Measurements from ENCODE around the gene MYO1E.
A peak's percentile ranks its signal among the peaks of the same experiment; 100 is the strongest.
"Not testable (repeated sequence)": the region's sequence is repeated elsewhere in the genome, so short reads cannot be mapped to it uniquely, and the experiment has no call there.

MYO1E gene

DNA sequence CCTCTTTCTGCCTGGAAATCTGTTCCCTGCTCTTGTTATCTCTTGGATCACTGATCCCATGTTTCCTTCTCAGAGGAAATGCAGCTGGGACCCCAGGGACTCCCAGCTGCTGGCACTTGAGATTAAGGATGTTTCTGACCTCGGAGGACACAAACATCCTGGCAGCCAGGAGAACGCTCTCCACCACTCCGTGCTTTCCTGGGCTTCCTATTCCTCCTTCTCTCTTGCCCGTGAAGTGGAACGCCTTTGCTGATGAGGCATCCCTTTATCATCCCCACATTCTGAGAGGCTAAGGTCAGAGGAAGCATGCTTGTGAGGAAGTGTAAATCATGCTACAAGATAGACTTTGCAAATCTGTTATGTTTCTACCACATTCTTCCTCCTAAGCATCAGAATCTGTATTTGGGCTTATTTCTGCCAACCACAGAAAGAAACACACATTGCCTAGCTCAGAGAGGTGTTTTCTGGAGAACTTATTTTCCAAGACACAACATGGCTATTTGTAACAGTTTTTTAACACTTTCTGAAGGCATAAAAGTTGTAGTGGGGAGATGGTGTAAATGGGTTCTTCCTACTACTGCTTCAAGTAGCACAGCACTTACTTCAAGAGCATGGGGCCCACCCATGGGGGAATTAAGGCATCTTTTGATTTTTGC lies 191.6 kb downstream of the MYO1E start:
- no peak for DNase-seq

DNA sequence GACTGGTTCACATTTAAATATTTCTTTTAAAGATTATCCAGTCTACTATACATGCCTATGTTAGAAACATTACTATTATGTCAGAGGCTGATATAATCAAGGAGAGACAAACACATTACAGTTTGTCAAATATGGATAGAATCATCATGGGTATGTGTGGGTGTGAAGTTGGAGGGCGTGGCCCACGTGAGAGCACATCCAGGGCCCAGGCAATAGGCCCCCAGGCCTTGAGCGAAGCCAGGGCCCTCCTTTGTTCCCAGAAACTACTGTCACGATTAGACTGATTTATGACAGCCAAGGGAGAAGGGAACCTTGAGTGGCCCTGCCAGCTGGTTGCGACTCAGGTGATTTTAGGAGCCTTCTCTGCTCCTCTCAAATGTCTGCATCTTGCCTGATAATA lies 193.0 kb downstream of the MYO1E start:
- DNase-seq = no peak

DNA sequence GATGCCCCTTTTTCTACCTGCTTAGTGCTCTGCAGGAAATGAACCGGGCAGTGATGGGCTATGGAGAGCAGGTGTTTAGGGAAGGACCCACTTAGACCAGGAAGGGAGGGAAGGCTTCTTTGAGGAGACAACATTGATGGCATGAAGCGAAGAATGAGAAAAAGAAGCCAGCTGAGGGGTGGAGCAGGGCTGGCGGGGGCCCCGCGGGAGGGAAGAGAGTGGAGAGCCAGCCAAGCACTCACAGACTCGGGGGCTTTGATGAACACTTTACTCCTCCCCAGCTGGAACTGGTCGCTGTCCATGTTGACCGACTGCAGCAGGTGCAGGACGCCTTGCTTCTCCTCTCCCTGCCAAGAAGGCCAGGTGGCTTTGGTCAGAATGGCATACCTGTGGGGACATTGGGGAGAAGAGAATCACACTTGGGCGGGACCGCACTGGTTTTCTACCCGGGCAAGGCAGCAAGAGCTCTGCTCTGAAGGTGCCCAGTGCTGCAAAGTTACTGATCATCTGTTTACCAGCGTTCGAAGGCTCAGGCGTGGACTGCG lies 194.4 kb downstream of the MYO1E start:
- no peak for DNase-seq

DNA sequence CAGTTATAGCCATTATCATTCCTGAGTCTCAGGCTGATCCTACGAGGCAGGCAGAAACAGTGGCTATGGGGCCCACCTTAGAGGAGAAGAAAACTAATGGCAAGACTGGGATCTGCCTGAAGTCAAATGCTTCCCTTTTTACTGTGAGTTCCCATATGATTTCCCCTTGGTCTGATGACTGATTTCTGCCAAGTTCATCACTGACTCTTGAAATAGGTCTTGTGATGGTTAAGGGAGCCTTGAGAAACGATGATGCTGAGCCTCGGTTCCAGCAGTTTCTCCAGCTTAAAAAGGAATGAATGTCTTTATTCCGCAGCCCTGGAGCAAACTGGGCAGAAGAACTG lies 195.4 kb downstream of the MYO1E start:
- DNase-seq = no peak

DNA sequence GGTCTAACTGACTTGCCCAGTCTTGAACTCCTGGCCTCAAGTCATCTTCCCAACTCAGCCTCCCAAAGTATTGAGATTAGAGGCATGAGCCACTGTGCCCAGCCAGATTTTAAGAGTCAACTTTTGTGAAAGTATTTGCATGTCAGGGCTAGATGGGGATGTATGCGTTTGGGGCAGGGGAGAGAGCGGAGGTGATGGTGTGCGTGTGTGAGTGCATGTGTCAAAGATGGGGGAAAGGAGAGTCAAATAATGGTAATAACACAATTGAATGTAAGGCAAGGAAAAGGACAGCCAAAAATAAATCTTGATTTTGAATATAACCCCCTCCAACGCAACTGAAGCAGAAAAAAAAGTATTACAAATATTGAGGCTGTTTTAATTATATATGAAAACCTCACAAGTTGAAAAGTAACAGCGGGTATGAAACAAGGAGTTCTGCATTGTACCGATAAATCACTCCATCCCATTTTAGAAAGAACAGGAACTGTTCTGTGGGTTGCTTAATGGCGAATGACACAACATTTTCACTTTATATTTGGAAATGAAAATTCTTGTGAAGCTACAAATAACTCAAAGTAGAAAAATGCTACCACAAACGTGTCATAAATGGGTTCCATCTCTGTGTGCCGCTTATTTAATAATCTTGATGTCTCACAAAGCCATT lies 195.9 kb downstream of the MYO1E start:
- no peak for DNase-seq

DNA sequence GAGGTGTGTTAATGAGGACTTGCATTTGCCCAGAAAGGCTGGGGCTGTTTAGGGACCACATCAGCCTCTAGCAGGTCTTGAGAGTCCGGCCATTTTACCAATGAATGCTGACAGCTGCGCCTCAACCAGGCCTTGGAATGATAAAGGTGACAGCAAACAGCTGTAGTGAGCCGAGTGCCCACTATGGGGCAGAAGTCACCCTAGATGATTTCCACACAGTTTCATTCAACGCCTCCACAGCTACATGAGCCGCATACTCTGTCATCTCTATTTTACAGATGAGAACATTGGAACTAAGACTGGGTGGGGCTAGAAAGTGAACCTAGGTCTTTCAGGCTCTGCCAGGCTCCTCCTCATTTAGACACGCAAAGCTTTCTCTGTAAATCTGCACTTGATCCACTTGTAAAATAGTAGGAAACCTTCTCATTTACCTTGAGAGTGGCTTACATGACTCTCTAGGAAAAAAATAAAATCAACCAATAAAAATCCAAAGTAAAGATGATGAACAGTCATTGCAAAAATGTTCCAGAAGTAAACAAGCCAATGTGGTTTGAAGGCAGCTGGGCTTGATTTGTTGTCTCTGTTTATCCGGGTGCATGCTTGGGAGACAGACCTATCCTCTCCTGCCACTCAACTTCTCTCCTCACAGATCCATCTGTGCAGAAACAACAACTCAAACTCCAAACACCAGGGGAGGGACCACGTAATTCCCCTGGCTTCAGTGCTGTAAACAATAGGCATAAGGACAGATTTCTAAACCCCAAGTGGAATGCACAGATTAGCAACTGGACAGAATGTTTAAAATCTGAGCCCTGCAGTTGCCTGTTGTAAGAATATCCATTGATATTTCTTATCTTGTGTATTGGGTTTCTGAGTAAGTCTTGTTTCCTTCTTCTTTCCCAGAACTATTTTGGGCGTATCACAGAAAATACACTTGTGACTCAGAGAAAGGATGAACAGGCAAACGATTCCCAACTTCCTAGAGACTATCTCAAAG lies 197.5 kb downstream of the MYO1E start:
- DNase-seq = no peak

DNA sequence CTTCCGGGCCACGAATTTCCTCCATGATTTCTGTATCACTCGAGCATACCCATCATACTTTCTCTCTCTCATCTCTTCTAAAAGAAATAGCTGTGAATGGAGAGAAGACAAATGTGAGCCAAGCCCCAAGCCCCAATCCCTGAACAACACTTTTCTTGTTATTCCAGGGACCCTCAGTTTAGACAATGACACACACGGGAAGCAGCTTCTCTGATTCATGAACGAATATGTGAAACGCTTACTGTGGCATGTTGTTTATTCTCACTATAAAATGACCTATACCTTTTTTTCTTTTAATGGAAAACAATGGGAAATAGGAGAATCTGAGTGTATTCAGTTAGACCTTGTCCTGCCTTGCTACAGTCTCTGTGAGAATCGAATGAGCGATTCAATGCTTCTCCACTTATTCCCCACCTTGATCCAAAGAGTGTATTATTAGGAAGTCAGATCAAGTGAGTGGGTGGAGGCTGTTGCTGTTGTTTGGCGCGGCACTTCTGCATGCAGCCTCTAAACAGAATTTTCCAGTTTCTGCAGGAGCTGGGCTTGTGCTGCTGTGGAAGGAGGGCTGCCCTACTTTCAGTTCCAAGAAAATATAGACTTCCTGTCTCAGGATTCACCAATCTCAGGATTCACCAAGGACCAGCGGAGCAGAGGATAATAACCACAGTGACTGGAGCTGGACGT lies 198.4 kb downstream of the MYO1E start:
- no peak for DNase-seq

DNA sequence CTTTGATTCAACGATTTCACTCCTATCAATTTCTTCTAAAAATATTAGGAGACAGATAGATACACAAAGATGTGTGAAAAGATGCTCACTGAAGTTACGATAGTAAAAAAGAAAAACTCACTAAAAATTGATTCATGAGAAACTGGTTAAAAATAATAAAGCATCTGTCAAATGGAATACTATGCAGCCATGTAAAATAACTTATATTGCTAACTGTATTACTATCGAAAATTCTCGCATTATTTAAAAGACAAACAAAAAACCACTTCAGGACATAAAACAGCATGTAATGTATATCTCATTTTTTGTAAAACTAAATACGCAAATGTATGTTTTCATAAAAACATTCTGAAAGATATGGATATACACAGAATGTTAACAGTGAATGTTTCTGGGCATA lies 199.5 kb downstream of the MYO1E start:
- DNase-seq = no peak

DNA sequence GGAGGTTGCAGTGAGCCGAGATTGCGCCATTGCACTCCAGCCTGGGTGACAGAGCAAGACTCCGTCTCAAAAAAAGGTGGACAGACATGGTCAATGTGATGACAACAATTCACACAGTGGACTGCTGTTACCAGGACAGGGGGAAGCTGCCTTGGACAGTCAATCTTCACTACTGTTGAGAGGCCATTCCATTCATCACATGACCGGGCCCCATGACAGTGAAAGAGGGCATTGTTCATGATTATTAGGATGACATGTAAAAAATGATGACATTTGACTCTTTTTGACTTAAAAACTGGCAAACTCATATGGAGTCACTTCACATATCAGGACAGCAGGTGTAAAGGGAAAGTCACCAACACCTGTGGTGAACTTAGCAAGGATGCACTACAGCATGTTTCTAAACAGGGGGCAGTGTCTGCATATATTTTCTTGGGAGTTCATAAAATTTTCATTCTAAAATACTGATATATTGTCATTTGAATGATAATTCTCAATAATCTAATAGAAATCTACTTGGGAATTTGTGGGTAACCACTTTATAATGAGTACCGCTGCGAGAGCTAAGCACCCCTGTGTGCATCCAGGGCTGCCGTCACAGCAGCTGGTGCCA lies 200.3 kb downstream of the MYO1E start:
- no peak for DNase-seq

DNA sequence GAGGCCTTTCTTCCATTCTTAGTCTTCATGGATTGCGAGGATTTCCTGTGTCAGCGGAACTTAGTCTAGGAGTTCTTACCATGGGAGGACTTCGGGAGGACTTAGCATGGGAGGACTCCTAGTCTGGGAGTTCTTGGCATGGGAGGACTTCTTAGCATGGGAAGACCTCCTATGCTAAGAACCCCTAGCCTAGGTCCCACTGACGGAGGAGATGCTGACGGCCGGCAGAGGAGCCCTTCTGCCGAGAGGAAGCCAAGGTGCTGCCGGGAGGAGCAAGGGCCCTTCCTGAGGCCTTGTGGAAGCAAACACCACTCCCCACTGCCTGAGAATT lies 201.6 kb downstream of the MYO1E start:
- DNase-seq = no peak

DNA sequence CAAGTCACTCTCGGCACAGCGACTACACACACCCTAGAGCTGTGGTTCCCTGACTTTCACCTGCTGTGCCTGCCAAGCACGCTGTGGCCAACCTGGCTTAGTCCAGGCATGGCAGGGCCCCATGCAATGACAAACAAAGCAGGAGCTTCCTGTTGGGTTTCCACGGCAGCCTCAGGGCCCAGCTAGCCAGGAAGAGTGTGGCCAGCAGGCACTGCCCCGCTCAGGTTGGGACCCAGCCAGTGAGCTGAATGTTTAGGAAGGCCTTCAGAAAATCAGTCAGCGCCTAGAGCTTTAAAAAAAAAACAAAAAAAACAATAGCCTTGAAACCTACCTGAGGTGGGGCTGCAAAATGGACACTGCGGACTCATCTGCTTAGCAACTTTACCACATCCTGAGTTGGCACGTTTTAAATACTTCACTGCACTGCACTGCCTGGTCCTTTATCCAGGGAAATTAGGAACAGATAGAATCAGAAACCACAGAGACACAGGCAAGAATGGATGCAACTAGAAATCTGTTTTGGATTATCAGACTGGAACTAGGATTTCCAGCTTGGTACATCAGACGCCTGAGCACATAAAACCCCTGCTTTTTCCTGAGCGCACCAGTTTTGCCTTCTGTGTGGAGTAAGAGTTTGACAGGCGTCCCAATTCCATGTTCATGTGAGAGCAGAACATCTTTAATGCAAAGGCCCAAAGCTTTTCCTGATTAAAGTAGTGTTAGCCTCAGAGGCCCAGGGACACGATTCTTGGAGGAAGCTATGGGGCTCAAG lies 202.2 kb downstream of the MYO1E start:
- peak; percentile 37 for DNase-seq

DNA sequence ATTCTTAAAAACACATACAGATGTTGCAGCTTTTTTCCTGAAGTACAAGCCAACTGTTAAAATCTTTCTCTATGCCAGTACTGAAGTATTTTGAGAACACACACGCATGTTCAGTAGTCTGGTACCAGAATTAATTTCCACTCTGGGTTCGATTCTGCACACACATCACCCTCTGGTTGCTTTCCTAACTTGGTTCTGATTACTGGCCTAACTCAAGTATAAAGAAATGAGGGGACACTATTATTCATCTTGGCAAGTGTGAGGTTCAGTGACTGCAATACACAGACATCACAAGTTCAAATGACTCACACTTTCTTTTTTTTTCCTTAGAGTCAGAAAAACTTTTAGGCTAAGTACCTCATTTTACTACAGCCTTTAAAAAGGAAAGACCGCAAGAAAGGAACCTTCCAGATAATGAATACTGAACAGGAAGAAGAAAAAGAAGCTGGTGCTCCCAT lies 203.4 kb downstream of the MYO1E start:
- DNase-seq = no peak

DNA sequence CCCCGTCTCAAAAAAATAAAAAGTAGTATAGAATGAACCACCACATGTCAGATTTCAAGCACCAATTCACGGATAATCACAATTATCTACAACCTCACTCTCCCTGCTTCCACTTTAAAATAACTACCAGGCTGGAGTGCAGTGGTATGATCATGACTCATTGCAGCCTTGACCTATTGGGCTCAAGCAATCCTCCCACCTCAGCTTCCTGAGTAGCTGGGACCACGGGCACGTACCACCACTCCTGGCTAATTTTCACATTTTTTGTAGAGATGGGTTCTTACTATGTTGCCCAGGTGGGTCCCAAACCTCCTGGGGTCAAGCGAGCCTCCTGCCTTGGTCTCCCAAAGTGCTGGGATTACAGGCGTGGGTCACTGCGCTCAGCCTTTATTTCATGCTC lies 204.1 kb downstream of the MYO1E start:
- DNase-seq = no peak

DNA sequence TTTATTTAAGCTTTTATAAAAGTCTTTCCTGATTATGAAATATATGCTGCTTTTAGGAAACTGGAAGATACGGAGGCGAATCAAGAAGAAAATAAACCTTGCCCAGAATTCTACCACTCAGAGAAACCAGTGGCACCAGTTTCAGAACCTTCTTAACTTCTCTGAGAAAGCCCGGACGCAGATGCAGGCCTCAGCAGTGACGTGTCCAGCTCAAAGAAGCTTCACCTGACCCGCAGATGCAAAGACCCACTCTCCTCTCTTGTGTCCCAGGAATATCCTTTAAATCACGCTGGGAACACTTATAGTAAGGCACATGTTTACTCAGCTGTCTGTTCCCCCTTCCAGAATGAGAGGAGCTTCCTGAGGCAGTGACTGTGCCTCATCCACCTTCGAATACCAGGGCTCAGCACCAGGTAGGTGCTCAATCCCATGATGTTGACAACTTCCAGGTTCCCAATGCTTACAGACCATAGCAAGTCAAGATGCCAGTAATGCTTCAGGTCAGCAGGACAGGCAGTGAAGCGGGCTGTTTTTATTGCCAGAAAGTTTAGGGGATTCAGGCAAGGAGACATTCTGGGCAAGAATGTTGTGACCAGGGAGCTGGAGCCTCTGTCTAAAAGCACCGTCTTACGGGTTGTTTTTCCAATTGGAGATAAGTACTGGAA lies 205.9 kb downstream of the MYO1E start:
- no peak for DNase-seq

DNA sequence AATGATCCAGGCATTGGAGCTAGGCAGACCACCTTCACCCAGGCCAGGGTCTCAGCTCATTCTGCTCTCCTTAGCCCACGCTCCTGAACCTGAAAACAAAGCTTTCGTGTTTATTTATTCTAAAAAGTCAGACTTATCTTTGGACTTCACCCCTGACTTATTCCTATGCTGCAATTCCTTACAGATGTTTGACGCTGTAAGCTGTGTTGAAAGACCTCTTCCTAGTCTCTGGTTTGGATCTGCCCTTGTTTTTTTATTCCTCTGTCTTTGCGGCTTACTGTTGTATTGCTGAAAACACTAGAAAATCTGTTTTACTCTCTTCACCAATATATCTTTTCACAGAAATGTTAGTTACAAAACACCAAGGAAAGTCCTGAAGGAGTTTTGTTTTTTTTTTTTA lies 206.5 kb downstream of the MYO1E start:
- DNase-seq = no peak

DNA sequence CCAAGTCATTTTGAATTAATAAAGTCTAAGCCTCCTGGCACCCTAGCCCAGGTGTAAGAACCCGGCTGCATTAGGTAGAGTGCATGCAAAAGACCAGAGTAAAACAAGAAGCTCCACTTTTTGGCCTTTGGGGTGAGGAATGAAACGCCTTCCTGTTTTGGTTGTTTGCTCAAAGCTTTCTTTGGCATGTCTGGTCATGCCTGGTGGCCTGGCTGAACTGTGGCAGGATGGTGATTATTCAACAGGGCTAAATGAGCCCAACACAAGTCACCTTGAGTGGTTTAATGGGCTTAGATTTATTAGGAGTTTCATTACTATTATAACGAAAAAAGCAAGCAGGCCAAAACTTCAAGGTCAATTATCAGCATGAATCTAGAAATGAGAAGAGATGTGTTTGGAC lies 206.9 kb downstream of the MYO1E start:
- no peak for DNase-seq

DNA sequence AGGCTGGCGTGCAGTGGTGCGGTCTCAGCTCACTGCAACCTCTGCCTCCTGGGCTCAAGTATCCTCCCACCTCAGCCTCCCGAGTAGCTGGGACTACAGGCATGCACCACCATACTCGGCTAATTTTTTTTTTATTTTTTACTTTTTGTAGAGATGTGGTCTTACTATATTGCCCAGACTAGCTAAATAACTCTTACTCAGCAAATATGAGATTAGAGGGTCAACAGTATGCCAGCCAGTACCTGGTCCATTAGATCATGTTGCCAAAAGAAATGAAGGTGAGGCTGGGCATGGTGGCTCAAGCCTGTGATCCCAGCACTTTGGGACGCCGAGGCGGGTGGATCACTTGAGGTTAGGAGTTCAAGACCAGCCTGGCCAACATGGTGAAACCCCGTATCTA lies 210.6 kb downstream of the MYO1E start:
- not testable (repeated sequence) for DNase-seq

DNA sequence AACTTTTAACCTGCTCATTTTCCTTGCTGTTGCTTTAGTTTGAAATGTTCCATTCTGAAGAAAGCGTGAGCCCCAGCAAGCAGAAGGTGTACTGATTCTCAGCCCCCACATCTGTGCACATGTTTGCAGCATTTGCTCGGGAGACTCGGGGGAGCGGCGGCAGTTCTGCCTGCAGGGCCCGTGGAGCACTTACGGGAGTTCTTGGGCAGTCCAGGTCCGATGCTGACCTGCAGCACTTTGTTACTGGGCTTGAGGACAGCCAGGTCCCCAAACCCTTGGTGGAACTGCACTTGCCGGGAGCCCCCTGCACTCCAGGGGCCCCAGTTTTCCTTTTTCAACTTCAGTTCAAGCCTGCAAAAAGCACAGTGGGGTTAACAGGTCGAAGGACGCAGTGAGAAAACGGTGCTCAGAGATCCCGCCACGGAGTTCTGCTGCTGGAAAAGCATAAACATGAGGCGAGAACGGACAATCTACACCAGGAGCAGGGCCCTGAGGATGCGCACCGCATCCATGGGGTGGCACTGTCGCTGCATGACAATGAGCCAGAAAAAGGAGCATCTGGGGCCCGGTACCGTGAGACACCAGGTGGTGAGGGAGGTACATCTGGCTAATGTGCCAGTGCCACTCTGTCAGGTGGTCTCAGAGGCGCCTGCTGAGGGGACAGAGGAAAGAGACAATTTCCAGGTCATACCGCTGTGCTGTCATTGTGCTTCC lies 211.6 kb downstream of the MYO1E start:
- peak; percentile 60 for DNase-seq

DNA sequence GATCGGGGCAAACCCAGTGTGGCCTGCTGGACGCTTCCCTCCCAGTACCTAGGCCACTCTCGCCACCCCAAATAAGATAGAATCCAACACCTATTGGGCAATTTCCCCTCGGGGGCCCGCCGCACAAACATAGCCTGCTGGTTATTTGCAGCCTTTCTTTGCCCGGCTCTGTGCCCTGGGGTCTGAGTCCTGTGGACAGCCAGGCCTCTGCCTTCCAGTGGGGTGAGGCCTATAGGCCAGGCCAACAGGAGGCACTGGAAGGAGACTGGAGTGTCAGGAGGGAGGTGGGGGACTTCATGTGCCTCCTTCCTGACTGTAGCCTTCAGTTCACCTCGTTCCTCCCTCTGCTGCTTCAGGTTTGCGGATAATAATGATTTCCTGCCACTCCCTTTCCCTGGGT lies 213.5 kb downstream of the MYO1E start:
- DNase-seq = no peak

DNA sequence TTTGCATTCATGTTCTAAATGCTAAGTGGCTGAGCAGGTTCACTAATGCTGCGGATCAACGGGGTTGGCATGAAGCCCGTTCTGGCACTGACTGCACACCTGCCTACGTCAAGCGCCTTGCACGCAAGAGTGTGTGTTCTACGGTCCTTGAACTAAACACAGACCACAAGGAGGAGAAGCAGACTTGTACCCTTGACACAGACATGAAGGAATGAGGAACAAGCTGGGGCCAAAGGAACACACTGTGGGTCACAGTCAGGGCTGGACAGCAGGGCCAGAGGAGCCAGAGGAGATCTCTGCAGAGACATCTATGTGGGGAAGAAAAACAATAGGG lies 214.0 kb downstream of the MYO1E start:
- no peak for DNase-seq

All from NCI-H2081 treated with DMSO at 0.1 percent for 48 hours (cell line).